Stimulated activated effector memory CD8-positive, alpha-beta T cell treated with anti-CD3 and anti-CD28 coated beads, Interleukin-12 subunit alpha, Interleukin-12 subunit beta, amount 100 ng/mL, for 72 hours (primary cell): ENCODE measurements around the gene GPR61.

ENCODE experiments used
- ATAC-seq: fragments of 150-1000 bp; cut with Tn5 transposase; 2 replicates; pipeline ENCODE4 v1.10.0; 2021
- DNase-seq, 2 donors: peaks; one replicate each; pipeline ENCODE4 v3.0.0; 2021 to 2022; ENCODE audit warnings: low spot score in 2 of 2
- H3K27ac Mint-ChIP-seq: one replicate; pipeline ENCODE4 v1.8.0; 2022; ENCODE audit warnings: mild to moderate bottlenecking, mixed read lengths
- H3K36me3 Mint-ChIP-seq: one replicate; pipeline ENCODE4 v1.8.0; 2022; ENCODE audit warnings: mild to moderate bottlenecking, mixed read lengths
- H3K4me1 Mint-ChIP-seq: one replicate; pipeline ENCODE4 v1.8.0; 2022; ENCODE audit warnings: mixed read lengths
- H3K4me3 Mint-ChIP-seq: one replicate; pipeline ENCODE4 v1.8.0; 2022; ENCODE audit warnings: mild to moderate bottlenecking, mixed read lengths
- H3K9me3 Mint-ChIP-seq: one replicate; pipeline ENCODE4 v1.8.0; 2022; ENCODE audit warnings: mixed read lengths

GPR61 gene

GRCh38 chr1:109566982-109567381 is 27.3 kb downstream of the GPR61 start:
- H3K27ac Mint-ChIP-seq, result no peak overlapping the region
- no peak overlapping the region for H3K4me3 Mint-ChIP-seq

GRCh38 chr1:109567877-109568672 is 28.4 kb downstream of the GPR61 start:
- H3K4me3 Mint-ChIP-seq, result no peak overlapping the region
- peaks cover 5% of the 10 kb centered on the region for H3K36me3 Mint-ChIP-seq
- no peak for ATAC-seq
- H3K9me3 Mint-ChIP-seq, result no peaks in the 10 kb centered on the region
- H3K27ac Mint-ChIP-seq, result peak overlapping the region; percentile 70
- DNase-seq, result no peak
- H3K4me1 Mint-ChIP-seq, result peaks cover 51% of the 10 kb centered on the region

More at GRCh38 chr1:109566982-109567381, 27.3 kb downstream of the GPR61 start:
- H3K9me3 Mint-ChIP-seq, result no peaks in the 10 kb centered on the region
- H3K4me1 Mint-ChIP-seq, result peaks cover 43% of the 10 kb centered on the region
- no peak for ATAC-seq
- H3K36me3 Mint-ChIP-seq, result peaks cover 5% of the 10 kb centered on the region
- no peak for DNase-seq

GRCh38 chr1:109569323-109569722 is 29.7 kb downstream of the GPR61 start:
- H3K4me3 Mint-ChIP-seq, result no peak overlapping the region
- no peaks in the 10 kb centered on the region for H3K9me3 Mint-ChIP-seq
- ATAC-seq (no peak), DNase-seq (no peak)
- H3K4me1 Mint-ChIP-seq, result peaks cover 41% of the 10 kb centered on the region
- H3K36me3 Mint-ChIP-seq, result peaks cover 6% of the 10 kb centered on the region
- no peak overlapping the region for H3K27ac Mint-ChIP-seq

- Mint-ChIP-seq H3K27ac (no peak overlapping the region), H3K4me1 (peaks cover 32% of the 10 kb centered on the region), H3K36me3 (peaks cover 17% of the 10 kb centered on the region), H3K4me3 (no peak overlapping the region), H3K9me3 (no peaks in the 10 kb centered on the region)
- ATAC-seq (no peak), DNase-seq (no peak)
Measured at GRCh38 chr1:109570414-109570813, 30.7 kb downstream of the GPR61 start.

GRCh38 chr1:109573785-109574184 is 34.1 kb downstream of the GPR61 start:
- Mint-ChIP-seq H3K36me3 (peaks cover 45% of the 10 kb centered on the region), H3K4me3 (no peak overlapping the region), H3K9me3 (no peaks in the 10 kb centered on the region), H3K27ac (no peak overlapping the region), H3K4me1 (peaks cover 10% of the 10 kb centered on the region)
- DNase-seq (no peak), ATAC-seq (no peak)

GRCh38 chr1:109578947-109579443 is 39.3 kb downstream of the GPR61 start:
- Mint-ChIP-seq H3K36me3 (peaks cover 98% of the 10 kb centered on the region), H3K27ac (peak overlapping the region; percentile 6), H3K4me1 (no peaks in the 10 kb centered on the region), H3K4me3 (no peak overlapping the region), H3K9me3 (no peaks in the 10 kb centered on the region)
- DNase-seq, result no peak
- ATAC-seq, result no peak

GRCh38 chr1:109579491-109579890 is 39.8 kb downstream of the GPR61 start:
- Mint-ChIP-seq H3K36me3 (peaks cover 99% of the 10 kb centered on the region), H3K4me1 (no peaks in the 10 kb centered on the region), H3K4me3 (no peak overlapping the region), H3K27ac (no peak overlapping the region), H3K9me3 (no peaks in the 10 kb centered on the region)
- DNase-seq, result no peak
- no peak for ATAC-seq

GRCh38 chr1:109582021-109582420 is 42.3 kb downstream of the GPR61 start:
- H3K4me3 Mint-ChIP-seq, result no peak overlapping the region
- no peaks in the 10 kb centered on the region for H3K9me3 Mint-ChIP-seq
- peaks cover 99% of the 10 kb centered on the region for H3K36me3 Mint-ChIP-seq
- no peak for ATAC-seq
- H3K27ac Mint-ChIP-seq, result no peak overlapping the region
- no peaks in the 10 kb centered on the region for H3K4me1 Mint-ChIP-seq
- DNase-seq, result no peak

GRCh38 chr1:109584766-109585165 is 45.1 kb downstream of the GPR61 start:
- Mint-ChIP-seq H3K4me3 (no peak overlapping the region), H3K4me1 (peaks cover 6% of the 10 kb centered on the region), H3K36me3 (peaks cover 100% of the 10 kb centered on the region), H3K27ac (no peak overlapping the region), H3K9me3 (no peaks in the 10 kb centered on the region)
- no peak for ATAC-seq
- DNase-seq, result no peak

GRCh38 chr1:109586055-109586454 is 46.4 kb downstream of the GPR61 start:
- H3K36me3 Mint-ChIP-seq, result peaks cover 100% of the 10 kb centered on the region
- H3K27ac Mint-ChIP-seq, result no peak overlapping the region

GRCh38 chr1:109589177-109589576 is 49.5 kb downstream of the GPR61 start:
- peak overlapping the region; percentile 6 for H3K27ac Mint-ChIP-seq
- peaks cover 100% of the 10 kb centered on the region for H3K36me3 Mint-ChIP-seq
- ATAC-seq, result no peak
- no peak for DNase-seq
- H3K4me3 Mint-ChIP-seq, result no peak overlapping the region
- H3K4me1 Mint-ChIP-seq, result peaks cover 6% of the 10 kb centered on the region
- H3K9me3 Mint-ChIP-seq, result no peaks in the 10 kb centered on the region

More at GRCh38 chr1:109586055-109586454, 46.4 kb downstream of the GPR61 start:
- peaks cover 6% of the 10 kb centered on the region for H3K4me1 Mint-ChIP-seq
- DNase-seq (no peak), ATAC-seq (no peak)
- H3K9me3 Mint-ChIP-seq, result no peaks in the 10 kb centered on the region
- no peak overlapping the region for H3K4me3 Mint-ChIP-seq

GRCh38 chr1:109589679-109590078 is 50.0 kb downstream of the GPR61 start:
- DNase-seq (no peak), ATAC-seq (no peak)
- no peak overlapping the region for H3K4me3 Mint-ChIP-seq
- no peaks in the 10 kb centered on the region for H3K9me3 Mint-ChIP-seq
- H3K4me1 Mint-ChIP-seq, result peaks cover 6% of the 10 kb centered on the region
- H3K27ac Mint-ChIP-seq, result peak overlapping the region; percentile 6
- H3K36me3 Mint-ChIP-seq, result peaks cover 100% of the 10 kb centered on the region

- ATAC-seq, result no peak
- H3K9me3 Mint-ChIP-seq, result no peaks in the 10 kb centered on the region
- peaks cover 6% of the 10 kb centered on the region for H3K4me1 Mint-ChIP-seq
- H3K27ac Mint-ChIP-seq, result no peak overlapping the region
- H3K4me3 Mint-ChIP-seq, result no peak overlapping the region
- DNase-seq, result no peak
- peaks cover 94% of the 10 kb centered on the region for H3K36me3 Mint-ChIP-seq
Measured at GRCh38 chr1:109592916-109593315, 53.2 kb downstream of the GPR61 start.

GRCh38 chr1:109595531-109595930 is 55.9 kb downstream of the GPR61 start:
- no peak for DNase-seq
- no peak overlapping the region for H3K27ac Mint-ChIP-seq
- no peaks in the 10 kb centered on the region for H3K9me3 Mint-ChIP-seq
- no peak for ATAC-seq
- no peak overlapping the region for H3K4me3 Mint-ChIP-seq
- H3K36me3 Mint-ChIP-seq, result peaks cover 74% of the 10 kb centered on the region
- no peaks in the 10 kb centered on the region for H3K4me1 Mint-ChIP-seq
